Measurements from ENCODE around the gene PTDSS2. TPM values are rescaled to one million over a fixed set of nuclear protein-coding genes. Genes with fewer than 3 reads are reported as not detected.

Gene PTDSS2
- total RNA-seq, 1 donor from 2014 or later: 50.4 TPM

DNA sequence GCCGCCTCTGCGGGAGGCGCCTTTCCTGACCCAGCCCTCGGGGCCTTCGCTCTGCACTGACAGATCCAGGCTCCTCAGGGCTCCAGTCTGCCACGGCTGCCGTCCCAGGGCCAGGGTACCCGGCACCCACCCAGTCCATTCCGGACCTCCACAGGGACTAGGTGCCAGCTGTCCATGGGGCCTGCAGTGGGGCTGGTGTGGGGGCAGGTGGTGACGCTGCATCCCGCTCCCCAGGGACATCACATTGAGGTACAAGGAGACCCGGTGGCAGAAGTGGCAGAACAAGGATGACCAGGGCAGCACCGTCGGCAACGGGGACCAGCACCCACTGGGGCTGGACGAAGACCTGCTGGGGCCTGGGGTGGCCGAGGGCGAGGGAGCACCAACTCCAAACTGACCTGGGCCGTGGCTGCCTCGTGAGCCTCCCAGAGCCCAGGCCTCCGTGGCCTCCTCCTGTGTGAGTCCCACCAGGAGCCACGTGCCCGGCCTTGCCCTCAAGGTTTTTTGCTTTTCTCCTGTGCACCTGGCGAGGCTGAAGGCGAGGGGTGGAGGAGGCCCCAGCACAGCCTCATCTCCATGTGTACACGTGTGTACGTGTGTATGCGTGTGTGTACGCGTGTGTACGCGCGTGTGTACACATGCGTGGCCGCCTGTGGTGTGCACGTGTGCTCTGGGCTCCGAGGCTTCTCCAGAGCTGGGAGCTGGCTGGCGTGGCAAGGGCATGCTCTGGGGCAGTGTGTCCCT lies 40.3 kb downstream of the PTDSS2 start:
- TF ChIP-seq, protein P1, sequence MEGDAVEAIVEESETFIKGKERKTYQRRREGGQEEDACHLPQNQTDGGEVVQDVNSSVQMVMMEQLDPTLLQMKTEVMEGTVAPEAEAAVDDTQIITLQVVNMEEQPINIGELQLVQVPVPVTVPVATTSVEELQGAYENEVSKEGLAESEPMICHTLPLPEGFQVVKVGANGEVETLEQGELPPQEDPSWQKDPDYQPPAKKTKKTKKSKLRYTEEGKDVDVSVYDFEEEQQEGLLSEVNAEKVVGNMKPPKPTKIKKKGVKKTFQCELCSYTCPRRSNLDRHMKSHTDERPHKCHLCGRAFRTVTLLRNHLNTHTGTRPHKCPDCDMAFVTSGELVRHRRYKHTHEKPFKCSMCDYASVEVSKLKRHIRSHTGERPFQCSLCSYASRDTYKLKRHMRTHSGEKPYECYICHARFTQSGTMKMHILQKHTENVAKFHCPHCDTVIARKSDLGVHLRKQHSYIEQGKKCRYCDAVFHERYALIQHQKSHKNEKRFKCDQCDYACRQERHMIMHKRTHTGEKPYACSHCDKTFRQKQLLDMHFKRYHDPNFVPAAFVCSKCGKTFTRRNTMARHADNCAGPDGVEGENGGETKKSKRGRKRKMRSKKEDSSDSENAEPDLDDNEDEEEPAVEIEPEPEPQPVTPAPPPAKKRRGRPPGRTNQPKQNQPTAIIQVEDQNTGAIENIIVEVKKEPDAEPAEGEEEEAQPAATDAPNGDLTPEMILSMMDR (IDR thresholded peaks at IDR 0.05; ENCODE audit: unreplicated experiment): no peak
- no peaks in the 10 kb centered on the region for H3K4me1 Mint-ChIP-seq (ENCODE audit: low read depth)

DNA sequence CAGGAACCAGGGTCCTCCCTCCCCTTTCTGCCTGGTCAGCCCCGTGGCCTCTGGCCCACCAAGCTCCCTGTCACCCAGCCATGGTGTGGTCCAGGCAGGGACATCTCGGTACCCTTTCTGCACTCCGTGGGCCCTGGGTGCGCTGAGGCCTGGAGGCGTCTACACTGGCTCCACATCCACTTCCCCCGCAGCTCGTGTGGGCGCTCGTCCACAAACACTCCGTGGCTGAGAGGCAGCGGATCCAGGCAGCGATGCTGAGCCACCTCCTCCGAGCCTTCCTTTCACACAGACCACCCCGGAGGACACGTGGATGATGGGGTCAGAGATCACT lies 40.8 kb downstream of the PTDSS2 start:
- Mint-ChIP-seq H3K4me1 (ENCODE audit: low read depth) (no peaks in the 10 kb centered on the region), H3K27ac (no peak overlapping the region), H3K36me3 (ENCODE audit: insufficient read depth) (peaks cover 8% of the 10 kb centered on the region), H3K4me3 (ENCODE audit: low read depth) (no peak overlapping the region), H3K27me3 (no peaks in the 10 kb centered on the region), H3K9me3 (ENCODE audit: low read depth) (no peaks in the 10 kb centered on the region)
- no peak for DNase-seq (ENCODE audit: low spot score, unreplicated experiment)
- TF ChIP-seq, protein P1 (IDR thresholded peaks at IDR 0.05; ENCODE audit: unreplicated experiment): no peak

More for the DNA sequence above, 40.3 kb downstream of the PTDSS2 start:
- H3K9me3 Mint-ChIP-seq (ENCODE audit: low read depth): no peaks in the 10 kb centered on the region
- no peaks in the 10 kb centered on the region for H3K27me3 Mint-ChIP-seq
- H3K4me3 Mint-ChIP-seq (ENCODE audit: low read depth): no peak overlapping the region
- H3K27ac Mint-ChIP-seq: no peak overlapping the region
- H3K36me3 Mint-ChIP-seq (ENCODE audit: insufficient read depth): peaks cover 5% of the 10 kb centered on the region
- no peak for DNase-seq (ENCODE audit: low spot score, unreplicated experiment)

DNA sequence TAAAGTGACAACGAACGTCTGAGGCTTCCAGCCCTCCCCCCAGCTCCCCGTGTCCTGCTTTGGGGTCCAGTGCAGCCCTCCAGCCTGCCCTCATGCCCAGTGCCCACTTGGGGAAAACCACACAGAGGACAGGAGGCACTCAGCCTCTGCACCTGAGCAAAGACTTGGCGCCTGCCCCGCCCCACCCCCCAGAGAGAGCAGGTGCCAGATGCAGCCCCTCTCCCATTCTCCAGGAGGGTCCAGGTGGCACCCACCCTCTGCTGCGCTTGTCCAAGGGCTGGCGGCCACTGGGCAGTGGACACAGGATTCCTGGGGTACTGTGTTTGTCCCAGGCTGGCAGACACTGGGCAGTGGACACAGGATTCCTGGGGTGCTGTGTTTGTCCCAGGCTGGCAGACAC lies 41.3 kb downstream of the PTDSS2 start:
- TF ChIP-seq, protein P1 (IDR thresholded peaks at IDR 0.05; ENCODE audit: unreplicated experiment): no peak
- no peaks in the 10 kb centered on the region for H3K27me3 Mint-ChIP-seq
- H3K4me3 Mint-ChIP-seq (ENCODE audit: low read depth): no peak overlapping the region
- no peak for DNase-seq (ENCODE audit: low spot score, unreplicated experiment)
- peaks cover 10% of the 10 kb centered on the region for H3K36me3 Mint-ChIP-seq (ENCODE audit: insufficient read depth)
- no peaks in the 10 kb centered on the region for H3K4me1 Mint-ChIP-seq (ENCODE audit: low read depth)
- H3K27ac Mint-ChIP-seq: no peak overlapping the region
- no peaks in the 10 kb centered on the region for H3K9me3 Mint-ChIP-seq (ENCODE audit: low read depth)

DNA sequence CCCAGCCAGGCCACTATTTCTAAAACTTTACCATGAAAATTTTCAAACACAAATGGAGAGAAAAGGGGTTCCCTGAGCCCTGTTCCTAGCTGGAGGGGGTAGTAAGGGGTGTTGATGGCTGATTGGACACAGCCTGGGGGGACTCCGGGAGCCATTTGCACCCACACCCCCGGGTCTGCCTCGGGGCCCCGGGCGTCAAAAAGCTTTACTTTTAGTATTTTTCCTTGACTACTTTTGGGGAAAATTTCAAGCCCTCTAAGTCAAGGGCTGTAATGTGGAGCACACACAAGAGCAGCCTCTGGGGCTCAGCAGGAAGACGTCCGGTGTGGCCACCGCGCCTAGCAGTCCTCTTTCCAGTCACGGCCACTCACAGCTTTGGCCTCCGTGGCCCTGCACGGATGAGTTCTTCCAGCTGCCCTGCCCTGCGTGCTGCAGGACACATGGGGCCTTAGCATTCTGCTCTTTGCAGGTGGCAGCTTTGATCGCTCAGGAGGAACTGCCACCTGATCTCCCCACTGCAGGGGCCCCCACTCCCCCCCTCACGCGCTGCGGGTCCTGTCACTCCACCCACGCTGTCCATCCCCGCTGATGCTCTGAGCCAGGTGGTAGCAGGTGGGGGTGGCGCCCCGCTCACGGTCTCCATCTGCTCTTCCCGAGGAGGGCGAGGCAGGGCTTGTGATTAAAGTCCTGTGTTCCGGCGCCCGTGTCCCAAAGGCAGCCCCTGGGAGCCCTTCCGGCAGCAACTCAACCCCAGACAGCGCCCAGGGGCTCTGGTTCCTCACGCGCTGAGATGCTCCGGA lies 42.5 kb downstream of the PTDSS2 start:
- TF ChIP-seq, protein P1 (IDR thresholded peaks at IDR 0.05; ENCODE audit: unreplicated experiment): no peak
- Mint-ChIP-seq H3K27me3 (no peaks in the 10 kb centered on the region), H3K4me1 (ENCODE audit: low read depth) (no peaks in the 10 kb centered on the region), H3K36me3 (ENCODE audit: insufficient read depth) (peaks cover 18% of the 10 kb centered on the region), H3K27ac (no peak overlapping the region), H3K4me3 (ENCODE audit: low read depth) (no peak overlapping the region), H3K9me3 (ENCODE audit: low read depth) (no peaks in the 10 kb centered on the region)
- DNase-seq (ENCODE audit: low spot score, unreplicated experiment): no peak

DNA sequence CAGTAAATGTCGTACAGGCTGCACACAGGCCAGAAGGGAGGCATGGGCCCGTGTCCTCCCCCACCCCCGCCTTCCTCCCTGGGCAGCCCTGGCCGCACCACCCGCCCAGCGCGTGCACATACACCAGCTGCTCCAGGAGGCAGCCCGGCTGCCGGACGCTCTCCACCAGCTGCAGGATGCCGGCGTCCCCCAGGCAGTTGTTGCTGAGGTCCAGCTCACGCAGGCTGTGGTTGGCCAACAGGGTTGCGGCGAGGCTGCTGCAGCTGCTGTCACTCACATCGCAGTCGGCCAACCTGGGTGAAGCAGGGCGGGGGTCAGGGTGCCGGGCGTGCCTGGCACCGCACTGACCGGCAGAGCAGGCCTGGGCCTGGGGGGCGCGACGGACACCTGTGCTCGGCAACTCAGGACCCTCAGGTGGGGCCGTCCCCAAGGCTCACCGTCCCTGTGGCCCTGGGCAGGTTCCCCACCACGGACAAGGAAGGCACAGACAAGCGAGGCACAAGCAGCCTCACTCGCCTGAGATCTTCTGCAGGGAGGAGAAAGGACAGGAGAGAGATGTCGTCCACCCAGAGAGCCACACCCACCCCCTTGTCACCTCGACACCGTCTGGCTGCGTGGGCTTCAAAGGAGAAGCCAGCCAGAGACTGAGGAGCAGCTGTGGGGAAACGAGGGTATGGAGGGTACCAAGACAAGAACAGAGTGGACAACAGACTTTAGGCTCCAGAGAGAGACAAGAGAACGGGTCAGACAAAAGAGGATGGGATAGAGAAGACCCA lies 44.9 kb downstream of the PTDSS2 start:
- no peak overlapping the region for H3K4me3 Mint-ChIP-seq (ENCODE audit: low read depth)
- H3K9me3 Mint-ChIP-seq (ENCODE audit: low read depth): no peaks in the 10 kb centered on the region
- TF ChIP-seq, protein P1 (IDR thresholded peaks at IDR 0.05; ENCODE audit: unreplicated experiment): no peak
- H3K27me3 Mint-ChIP-seq: no peaks in the 10 kb centered on the region
- DNase-seq (ENCODE audit: low spot score, unreplicated experiment): no peak
- H3K27ac Mint-ChIP-seq: no peak overlapping the region
- peaks cover 22% of the 10 kb centered on the region for H3K36me3 Mint-ChIP-seq (ENCODE audit: insufficient read depth)
- no peaks in the 10 kb centered on the region for H3K4me1 Mint-ChIP-seq (ENCODE audit: low read depth)
